A549 (cell line): ENCODE data around the gene FAM156A. TPM values are rescaled to one million over a fixed set of nuclear protein-coding genes. Genes with fewer than 3 reads are reported as not detected.
"Not testable (repeated sequence)": the region's sequence is repeated elsewhere in the genome, so short reads cannot be mapped to it uniquely, and the experiment has no call there.

ENCODE experiments used
- ATAC-seq, 2 experiments: fragments of 200-7000 bp in 1 of 2; fragments of >200 bp in 1 of 2; cut with Nextera tagmentation in 1 of 2; cut with Tn5 transposase in 1 of 2; 3 replicates each; pipeline versions ENCODE4 v1.8.0 to v1.9.1; 2018 to 2020; ENCODE audit warnings: mild to moderate bottlenecking in 1 of 2, moderate library complexity in 1 of 2
- CTCF ChIA-PET: fragments of 300-600 bp; sonication (Branson Sonifier 250); formaldehyde crosslinking; extraction: SDS; loops from one replicate; lab custom pipeline; 2021; ENCODE audit warnings: antibody characterized with exemption, inconsistent platforms; lab: Yijun Ruan, JAX
- POLR2A ChIA-PET: fragments of 350-600 bp; formaldehyde crosslinking; extraction: SDS; loops from one replicate; lab custom pipeline; 2021; ENCODE audit warnings: antibody characterized with exemption, inconsistent platforms; lab: Yijun Ruan, JAX
- DNase-seq, 2 experiments: peaks; one replicate each; pipeline versions ENCODE4 v3.0.0 to v3.0.0-alpha.2; 2011 to 2016; ENCODE audit warnings: low read depth in 1 of 2, low spot score in 1 of 2
- FAIRE-seq: peaks from 2 replicates; lab custom pipeline; 2011; peaks lifted over from hg19 to GRCh38; lab: Jason Lieb, UNC
- H3K27ac ChIP-seq, 2 experiments: fragments of >200 bp; sonication (Bioruptor Twin); formaldehyde crosslinking; 3 replicates each; pipeline ENCODE4 v1.5.1; 2016 to 2017
- H3K4me1 ChIP-seq: fragments of >200 bp; sonication (Bioruptor Twin); formaldehyde crosslinking; 3 replicates; pipeline ENCODE4 v1.6.1; 2016
- H3K4me2 ChIP-seq: fragments of >200 bp; sonication (Bioruptor Twin); formaldehyde crosslinking; 3 replicates; pipeline ENCODE4 v1.6.1; 2016
- H3K4me3 ChIP-seq: fragments of >200 bp; sonication (Bioruptor Twin); formaldehyde crosslinking; 3 replicates; pipeline ENCODE4 v1.5.1; 2016
- H3K9me3 ChIP-seq: fragments of >200 bp; sonication (Bioruptor Twin); formaldehyde crosslinking; 3 replicates; pipeline ENCODE4 v1.6.1; 2016
- BHLHE40 ChIP-seq: IDR thresholded peaks from 2 replicates; pipeline ENCODE4 v1.6.1; 2012; ENCODE audit warnings: low read depth, low read length, inconsistent platforms
- CBX8 ChIP-seq: fragments of 200-600 bp; sonication (generic); IDR thresholded peaks from 2 replicates; pipeline ENCODE4 v1.6.1; 2016
- CHD2 ChIP-seq: fragments of 150-350 bp; IDR thresholded peaks from 2 replicates; pipeline ENCODE4 v1.6.1; 2014; ENCODE audit warnings: low read length; ENCODE audit not compliant: partially characterized antibody
- CTCF ChIP-seq: fragments of >200 bp; sonication (Bioruptor Twin); formaldehyde crosslinking; IDR thresholded peaks from 3 replicates; pipeline ENCODE4 v1.5.1; 2016
- EHF ChIP-seq: fragments of 250-450 bp; sonication (Bioruptor Pico); IDR thresholded peaks from 2 replicates; pipeline ENCODE4 v1.5.0; 2020; ENCODE audit warnings: mild to moderate bottlenecking
- EP300 ChIP-seq, 2 experiments: fragments of >200 bp; sonication (Bioruptor Twin); formaldehyde crosslinking; IDR thresholded peaks; 2 replicates in 1 of 2; 3 replicates in 1 of 2; pipeline ENCODE4 v1.6.1; 2016 to 2017
- MAFK ChIP-seq: fragments of 450-650 bp; IDR thresholded peaks from 2 replicates; pipeline ENCODE4 v1.6.1; 2014; ENCODE audit not compliant: partially characterized antibody
- MAX ChIP-seq: IDR thresholded peaks from 2 replicates; pipeline ENCODE4 v1.6.1; 2012
- MAZ ChIP-seq: fragments of 150-350 bp; IDR thresholded peaks from 2 replicates; pipeline ENCODE4 v1.6.1; 2014; ENCODE audit warnings: antibody characterized with exemption, low read depth, low read length, borderline replicate concordance
- RARB ChIP-seq: fragments of 250-450 bp; sonication (Bioruptor Pico); IDR thresholded peaks from 2 replicates; pipeline ENCODE4 v1.8.0; 2021; ENCODE audit warnings: mild to moderate bottlenecking, moderate library complexity
- RCOR1 ChIP-seq: fragments of 150-350 bp; IDR thresholded peaks from 2 replicates; pipeline ENCODE4 v1.6.1; 2014; ENCODE audit warnings: antibody characterized with exemption, low read length, low read depth
- SMC3 ChIP-seq: fragments of >200 bp; sonication (Bioruptor Twin); formaldehyde crosslinking; IDR thresholded peaks from 3 replicates; pipeline ENCODE4 v1.6.1; 2018; ENCODE audit warnings: inconsistent platforms
- ZFP36 ChIP-seq: fragments of 450-650 bp; IDR thresholded peaks from 2 replicates; pipeline ENCODE4 v1.6.1; 2014; ENCODE audit warnings: borderline replicate concordance; ENCODE audit not compliant: partially characterized antibody
- WGBS: methylation state at CpG from one replicate; pipeline ENCODE4 v1.1.6; 2017; ENCODE audit errors: missing lambda C conversion rate; 5-methylcytosine and 5-hydroxymethylcytosine counted together
- polyA plus RNA-seq, 4 experiments: library from polyadenylated mRNA; depleted of rRNA in 3 of 4; stranded (reverse); fragments of >200 nt; fragmentation: RNase III in 1 of 4; extraction: RNeasy Plus Mini Kit Qiagen cat#74134 plus additional on column Dnase treatment in 1 of 4; gene quantifications; 2 replicates in 3 of 4; 3 replicates in 1 of 4; pipeline ENCODE4 v1.2.3, GENCODE V29; 2011 to 2017

Gene FAM156A
- polyA plus RNA-seq, 2 of the 4 experiments (the other 2 are of a cell fraction): 20.1 to 22.6 TPM

GRCh38 chrX:52934704-52935469 is 23.4 kb downstream of the FAM156A start (continued):
- TF ChIP-seq CTCF (peak; percentile 81), RARB (CRISPR knock-in tag) (no peak), MAX (peak; percentile 38; the same call in 1 of the 2 replicates), ZFP36 (no peak), CHD2 (no peak)
- TF ChIP-seq, all 56 proteins: peak for 12

GRCh38 chrX:52933976-52934703 is 24.2 kb downstream of the FAM156A start:
- H3K27ac ChIP-seq: peak overlapping the region; percentile 94 to 98
- DNase-seq (no peak), FAIRE-seq (no peak), ATAC-seq (no peak; a peak in 1 of 6 replicates)
- peak overlapping the region; percentile 81 for H3K4me3 ChIP-seq
- ChIA-PET CTCF (no interaction called here), POLR2A (no interaction called here)
- WGBS: 13% methylated on average over 26 of the region's 27 CpGs
- H3K9me3 ChIP-seq: no peaks in the 10 kb centered on the region
- peaks cover 4% of the 10 kb centered on the region; the same call in 1 of the 3 replicates for H3K4me1 ChIP-seq
- peak overlapping the region; percentile 90 for H3K4me2 ChIP-seq
- TF ChIP-seq EHF (CRISPR knock-in tag): no peak
- no peak for TF ChIP-seq BHLHE40

GRCh38 chrX:52933213-52933612 is 25.1 kb downstream of the FAM156A start:
- FAIRE-seq (no peak), DNase-seq (no peak), ATAC-seq (no peak)
- ChIA-PET CTCF (interaction anchor here (0.6 kb wide), 1 partner anchor 1242 kb away, joined by 3 read pairs; no protein-coding TSS in a partner anchor), POLR2A (no interaction called here)
- H3K4me3 ChIP-seq: no peak overlapping the region
- no peak overlapping the region for H3K4me2 ChIP-seq
- TF ChIP-seq MAZ (no peak), MAFK (no peak), MAX (no peak), RCOR1 (no peak), EP300 (IDR thresholded peaks at IDR 0.05) (no peak), SMC3 (no peak), CBX8 (no peak)
- H3K27ac ChIP-seq: no peak overlapping the region
- WGBS: 96% methylated on average over 2 of the region's 2 CpGs
- H3K4me1 ChIP-seq: peaks cover 4% of the 10 kb centered on the region; the same call in 1 of the 3 replicates
- H3K9me3 ChIP-seq: no peaks in the 10 kb centered on the region

- H3K4me3 ChIP-seq, H3K27ac ChIP-seq, DNase-seq, H3K9me3 ChIP-seq, ATAC-seq, H3K4me2 ChIP-seq, POLR2A ChIA-PET, H3K4me1 ChIP-seq, FAIRE-seq, CTCF ChIA-PET: not testable (repeated sequence)
- 38% methylated on average over 6 of the region's 6 CpGs for WGBS
These were observed 28.1 kb downstream of the FAM156A start for GRCh38 chrX:52930214-52930613.
